NOMO-1 treated with DMSO at 0.1 percent for 48 hours (cell line): ENCODE data around the gene PTPRN2.
"Not testable (repeated sequence)": the region's sequence is repeated elsewhere in the genome, so short reads cannot be mapped to it uniquely, and the experiment has no call there.

ENCODE experiments used
- DNase-seq: peaks from one replicate; lab custom pipeline; 2025; ENCODE audit not compliant: unreplicated experiment; lab: John Stamatoyannopoulos, UW

Gene PTPRN2

GRCh38 chr7:157904211-157904865 is 683.3 kb downstream of the PTPRN2 start:
- DNase-seq: no peak

GRCh38 chr7:157903710-157904109 is 683.9 kb downstream of the PTPRN2 start:
- DNase-seq: no peak

DNA sequence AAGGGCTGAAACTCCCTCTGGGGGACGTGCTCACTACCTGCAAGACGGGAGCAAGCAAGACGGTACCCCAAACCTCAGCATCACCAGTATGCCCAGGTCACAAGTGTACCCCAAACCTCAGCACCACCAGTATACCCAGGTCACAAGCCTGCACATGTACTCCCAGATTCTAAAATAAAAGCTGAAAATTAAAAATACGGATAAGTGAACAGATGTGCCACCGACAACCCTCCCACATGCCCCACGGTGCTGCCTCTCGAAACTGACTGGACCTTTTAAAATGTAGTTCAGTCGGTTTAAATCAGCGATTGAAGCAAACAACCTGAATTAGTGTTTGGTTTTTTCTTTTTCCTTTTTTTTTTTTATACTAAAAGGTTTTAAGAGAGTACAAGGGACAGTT is 684.3 kb downstream of the PTPRN2 start:
- DNase-seq: no peak

- not testable (repeated sequence) for DNase-seq
Observed at GRCh38 chr7:157901816-157902610, 685.6 kb downstream of the PTPRN2 start.

GRCh38 chr7:157901166-157901565 is 686.5 kb downstream of the PTPRN2 start:
- no peak for DNase-seq

DNA sequence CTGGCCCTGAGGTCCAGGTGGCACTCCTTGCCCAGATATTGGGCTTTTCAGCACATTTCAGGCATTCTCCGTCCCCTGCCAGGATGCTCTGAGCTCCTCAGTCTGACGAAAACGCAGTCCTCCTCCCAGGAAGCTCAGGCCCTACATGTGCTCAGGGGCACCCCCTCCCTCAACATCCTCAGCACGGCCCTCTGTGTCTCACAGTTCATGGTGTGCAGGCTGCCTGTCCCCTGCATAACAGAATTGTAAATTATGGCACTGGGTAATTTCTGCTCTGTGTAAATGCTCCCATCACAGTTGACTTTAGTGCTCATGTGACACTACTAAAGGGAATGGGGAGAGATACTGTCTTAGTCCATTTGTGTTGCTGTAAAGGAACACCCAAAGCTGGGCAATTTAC is 687.1 kb downstream of the PTPRN2 start:
- DNase-seq: no peak

GRCh38 chr7:157900011-157900410 is 687.6 kb downstream of the PTPRN2 start:
- DNase-seq: no peak

DNA sequence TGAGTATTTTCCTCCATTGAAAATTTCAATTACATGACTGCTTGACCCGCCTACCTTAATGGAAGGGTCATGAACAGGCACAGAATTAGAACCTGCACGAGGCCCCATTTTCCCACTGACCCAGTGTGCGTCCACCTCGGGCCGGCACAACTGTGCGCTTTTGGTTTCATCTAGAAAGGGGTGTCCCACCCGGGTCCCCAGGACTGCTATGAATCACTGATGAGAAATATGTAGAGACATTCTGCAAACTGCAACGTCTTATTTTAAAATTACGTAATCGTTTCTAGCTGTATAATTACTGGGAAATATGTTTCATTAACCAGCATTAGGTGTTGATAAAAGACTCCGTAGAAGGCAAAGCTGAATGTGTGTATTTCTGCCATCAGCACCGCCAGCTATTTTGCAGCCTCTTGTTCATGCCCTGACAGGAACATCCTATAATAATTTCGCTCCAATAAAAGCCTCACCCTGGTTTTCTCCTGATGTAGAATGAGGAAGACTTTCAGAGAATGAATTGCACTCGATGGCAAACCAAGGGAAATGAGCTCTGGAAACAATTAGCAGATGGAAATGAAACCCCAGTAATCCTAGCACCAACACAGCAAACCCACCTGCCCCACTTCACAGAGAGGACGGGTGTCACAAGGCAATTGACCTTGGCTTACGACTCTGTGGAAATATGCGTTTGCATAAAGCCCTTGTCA is 688.7 kb downstream of the PTPRN2 start:
- no peak for DNase-seq

DNA sequence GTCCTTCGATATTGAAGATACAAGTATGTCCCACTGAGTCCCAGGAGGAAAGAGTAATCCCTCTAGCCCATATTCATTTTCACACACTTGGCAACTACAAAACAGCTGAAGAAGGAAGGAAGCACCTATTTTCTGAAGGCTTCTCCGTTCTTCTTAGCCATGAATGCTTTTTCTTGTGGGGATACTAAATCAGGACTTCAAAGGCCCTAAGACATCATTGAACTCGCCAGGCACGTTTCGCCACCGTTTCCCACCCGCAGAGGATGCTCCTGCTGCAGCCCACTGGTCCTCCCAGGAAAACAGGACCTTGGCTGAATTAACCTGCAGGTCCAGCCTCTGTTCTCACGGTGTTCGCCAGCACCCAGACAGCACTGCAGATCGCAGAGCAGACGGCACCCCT is 689.4 kb downstream of the PTPRN2 start:
- DNase-seq: no peak

DNA sequence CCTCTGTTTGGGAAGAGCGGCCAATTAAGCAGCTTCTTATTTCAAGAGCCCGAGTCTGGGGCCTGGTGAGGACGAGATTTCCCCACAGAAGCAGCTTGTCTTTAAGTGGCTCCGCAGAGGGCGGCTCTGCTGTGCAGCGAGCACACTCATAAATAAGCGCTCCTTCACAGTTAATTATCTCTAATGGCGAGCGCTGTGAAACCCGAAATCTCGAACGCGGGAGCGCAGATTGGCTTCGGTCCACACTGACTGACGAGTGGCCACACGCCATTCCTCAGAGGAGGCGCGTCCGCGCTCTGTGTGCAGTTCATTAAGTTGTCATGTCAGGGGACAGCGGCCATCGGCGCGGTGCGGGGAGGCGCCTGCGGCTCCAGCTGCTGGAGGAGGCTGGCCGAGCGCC is 689.9 kb downstream of the PTPRN2 start:
- no peak for DNase-seq

DNA sequence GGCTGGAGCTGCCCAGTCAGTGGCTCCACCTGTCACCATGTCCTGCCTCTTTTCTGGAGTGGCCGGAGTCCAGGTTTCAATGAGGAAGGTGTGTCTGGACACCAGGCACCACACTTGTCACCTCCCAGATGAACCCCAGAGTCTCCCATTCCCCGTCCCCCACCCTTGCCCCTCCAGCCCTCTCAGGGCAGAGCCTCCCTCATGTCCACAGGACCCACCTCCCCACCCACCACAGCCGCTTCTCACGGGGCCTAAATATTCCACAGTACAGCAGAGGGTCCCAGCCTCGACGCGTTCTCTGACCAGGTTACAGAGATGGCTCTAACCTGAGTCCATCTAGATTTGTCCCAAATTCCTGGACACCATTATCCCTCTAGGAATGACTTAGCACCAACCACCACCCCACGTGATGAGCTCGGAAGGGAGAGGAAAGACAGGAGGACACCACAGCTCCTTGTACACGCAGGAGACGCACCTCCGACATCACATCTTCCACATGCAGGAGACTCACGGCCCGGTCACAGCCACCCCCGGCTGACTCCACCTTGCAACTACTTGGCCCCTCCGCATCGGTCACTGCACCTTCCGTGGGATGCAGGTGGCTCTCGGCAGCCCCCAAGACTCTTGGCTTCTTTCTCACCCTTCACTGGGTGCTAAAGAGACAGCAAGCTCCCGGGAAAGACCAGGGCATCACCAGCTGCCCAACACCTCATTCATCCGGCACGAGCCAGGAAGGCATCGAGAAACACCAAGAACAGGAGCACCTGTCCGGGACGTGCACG is 690.7 kb downstream of the PTPRN2 start:
- DNase-seq: no peak

GRCh38 chr7:157896376-157896675 is 691.3 kb downstream of the PTPRN2 start:
- not testable (repeated sequence) for DNase-seq

DNA sequence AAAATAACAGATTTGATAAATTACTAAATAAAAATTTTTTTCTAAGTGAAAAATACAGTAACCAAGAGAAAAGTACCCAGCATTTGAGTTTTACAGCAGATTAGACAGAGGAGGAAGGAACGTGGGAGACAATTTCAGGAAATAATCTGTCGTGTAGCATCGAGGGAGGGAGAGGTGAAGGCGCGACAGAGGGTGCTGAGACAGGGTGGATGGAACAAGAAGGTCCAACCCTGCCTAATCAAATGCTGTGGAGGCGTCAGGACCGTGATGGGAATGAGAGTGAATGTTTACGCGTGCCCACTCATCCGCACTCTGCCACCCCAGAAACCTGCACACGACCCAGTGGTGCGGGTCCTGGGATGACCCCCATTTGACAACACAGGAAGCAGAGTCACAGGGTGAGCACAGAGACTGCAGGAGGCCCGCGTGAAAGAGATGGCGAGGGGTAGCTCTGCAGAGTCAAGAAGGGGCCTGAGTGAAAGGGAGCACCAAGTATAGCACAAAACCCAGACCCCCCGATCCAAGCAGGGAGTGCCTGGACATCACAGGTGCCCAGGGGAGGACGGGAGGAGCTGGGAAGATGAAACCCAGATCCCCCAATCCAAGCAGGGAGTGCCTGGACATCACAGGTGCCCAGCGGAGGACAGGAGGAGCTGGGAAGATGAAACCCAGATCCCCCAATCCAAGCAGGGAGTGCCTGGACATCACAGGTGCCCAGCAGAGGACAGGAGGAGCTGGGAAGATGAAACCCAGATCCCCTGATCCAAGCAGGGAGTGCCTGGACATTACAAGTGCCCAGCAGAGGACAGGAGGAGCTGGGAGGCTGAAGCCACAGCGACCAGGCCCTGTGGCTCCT is 691.9 kb downstream of the PTPRN2 start:
- no peak for DNase-seq

DNA sequence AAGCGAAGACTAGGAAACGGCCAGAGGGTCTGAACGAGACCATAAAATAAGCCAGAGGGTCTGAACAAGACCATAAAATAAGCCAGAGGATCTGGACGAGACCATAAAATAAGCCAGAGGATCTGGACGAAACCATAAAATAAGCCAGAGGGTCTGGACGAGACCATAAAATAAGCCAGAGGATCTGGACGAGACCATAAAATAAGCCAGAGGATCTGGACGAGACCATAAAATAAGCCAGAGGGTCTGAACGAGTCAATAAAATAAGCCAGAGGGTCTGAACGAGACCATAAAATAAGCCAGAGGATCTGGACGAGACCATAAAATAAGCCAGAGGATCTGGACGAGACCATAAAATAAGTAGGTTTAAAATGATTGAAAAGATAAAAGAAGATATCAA is 692.5 kb downstream of the PTPRN2 start:
- DNase-seq: not testable (repeated sequence)

GRCh38 chr7:157893535-157894044 is 694.0 kb downstream of the PTPRN2 start:
- DNase-seq: no peak

DNA sequence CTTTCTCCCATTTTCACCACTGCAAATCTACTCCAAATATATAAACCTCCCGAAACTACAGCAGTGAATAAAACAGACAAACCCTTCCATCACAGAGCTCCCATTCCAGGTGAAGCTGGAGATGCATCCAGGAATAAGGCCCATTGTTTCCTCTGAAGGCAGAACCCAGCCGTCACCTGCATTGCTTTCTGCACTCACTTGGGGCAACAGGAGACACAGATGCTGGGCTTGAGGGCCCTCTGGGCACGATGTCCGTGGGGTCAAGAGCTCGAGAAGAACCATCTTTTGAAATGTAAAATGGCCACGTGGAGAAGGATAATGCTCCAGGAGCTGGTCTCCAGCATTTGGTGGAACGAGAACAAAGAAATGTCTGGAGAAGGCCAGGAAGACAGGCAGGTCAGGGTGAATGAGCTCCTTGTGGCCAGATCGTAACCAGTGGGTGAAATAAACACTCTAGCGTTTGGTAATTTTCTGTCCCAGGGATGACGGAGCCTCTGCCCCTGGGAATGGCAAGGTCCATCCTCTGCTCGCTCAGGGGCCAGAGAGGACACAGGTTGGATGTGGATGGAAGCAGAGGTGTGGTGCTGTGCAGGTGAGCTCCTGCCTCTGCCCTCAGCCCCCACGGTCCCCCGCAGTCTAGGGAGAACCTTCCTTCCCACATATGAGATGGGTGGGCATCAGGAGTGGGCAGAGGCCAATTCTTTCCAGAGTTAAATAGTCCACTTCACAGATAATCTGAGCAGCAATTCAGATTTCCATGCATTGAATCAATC is 694.7 kb downstream of the PTPRN2 start:
- DNase-seq: no peak

GRCh38 chr7:157890921-157891401 is 696.7 kb downstream of the PTPRN2 start:
- no peak for DNase-seq

DNA sequence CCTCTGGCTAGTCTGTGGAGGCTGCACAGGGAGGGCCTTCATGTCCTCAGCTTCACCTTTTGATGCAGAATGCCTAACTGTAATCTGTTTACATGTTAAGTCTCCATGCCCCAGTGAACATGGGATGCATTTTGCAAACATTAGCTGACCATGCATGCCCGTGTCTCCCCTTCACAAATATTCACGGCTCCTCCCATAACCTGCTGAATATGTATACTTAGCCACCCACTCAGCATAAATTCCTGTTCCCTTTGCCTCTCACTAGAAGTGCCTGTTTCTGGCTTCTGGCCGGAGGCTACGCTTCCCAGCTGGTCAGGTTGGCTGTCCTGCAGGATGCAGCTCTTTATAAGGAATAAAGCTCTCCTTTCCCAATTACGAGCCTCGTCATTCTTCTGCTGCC is 698.1 kb downstream of the PTPRN2 start:
- no peak for DNase-seq

DNA sequence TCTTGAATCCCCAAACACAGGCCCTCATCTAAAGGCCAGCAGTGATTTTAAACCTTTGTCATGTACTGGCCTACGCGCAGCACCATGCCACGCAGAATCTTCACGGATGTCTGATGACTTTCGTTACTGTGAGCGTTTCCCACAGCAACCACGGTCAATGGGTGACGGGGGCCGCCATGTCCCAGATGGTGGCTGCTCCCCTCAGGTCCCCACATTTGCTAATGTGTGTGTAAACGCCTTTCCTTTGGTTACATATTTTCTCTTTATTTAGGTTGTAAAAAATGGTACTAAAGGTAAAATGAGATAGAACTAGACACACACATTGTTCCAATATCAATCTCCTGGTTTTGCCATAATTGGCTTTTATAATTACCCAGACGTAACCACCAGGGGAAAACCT is 699.0 kb downstream of the PTPRN2 start:
- DNase-seq: no peak
